HEK293T (cell line): ENCODE measurements around the gene FHOD3.

Experiments used
- FOXK2 ChIP-seq: fragments of 450-650 bp; IDR thresholded peaks from 2 replicates; pipeline ENCODE4 v1.6.1; 2016; ENCODE audit warnings: mild to moderate bottlenecking
- ZNF384 ChIP-seq: fragments of 450-650 bp; IDR thresholded peaks from 2 replicates; pipeline ENCODE4 v1.6.1; 2016

- TF ChIP-seq FOXK2, result no peak
- TF ChIP-seq ZNF384, result no peak
Measured at GRCh38 chr18:36527051-36527450, 229.5 kb downstream of the FHOD3 start.
